ENCODE measurements around the gene ACLY. TPM values are rescaled to one million over a fixed set of nuclear protein-coding genes. Genes with fewer than 3 reads are reported as not detected.

The ACLY gene
- total and polyA plus RNA-seq, 2 of the 13 experiments (the other 11 are each of a cell fraction or from before 2014, with no cell fraction given) = 111 to 218 TPM

DNA sequence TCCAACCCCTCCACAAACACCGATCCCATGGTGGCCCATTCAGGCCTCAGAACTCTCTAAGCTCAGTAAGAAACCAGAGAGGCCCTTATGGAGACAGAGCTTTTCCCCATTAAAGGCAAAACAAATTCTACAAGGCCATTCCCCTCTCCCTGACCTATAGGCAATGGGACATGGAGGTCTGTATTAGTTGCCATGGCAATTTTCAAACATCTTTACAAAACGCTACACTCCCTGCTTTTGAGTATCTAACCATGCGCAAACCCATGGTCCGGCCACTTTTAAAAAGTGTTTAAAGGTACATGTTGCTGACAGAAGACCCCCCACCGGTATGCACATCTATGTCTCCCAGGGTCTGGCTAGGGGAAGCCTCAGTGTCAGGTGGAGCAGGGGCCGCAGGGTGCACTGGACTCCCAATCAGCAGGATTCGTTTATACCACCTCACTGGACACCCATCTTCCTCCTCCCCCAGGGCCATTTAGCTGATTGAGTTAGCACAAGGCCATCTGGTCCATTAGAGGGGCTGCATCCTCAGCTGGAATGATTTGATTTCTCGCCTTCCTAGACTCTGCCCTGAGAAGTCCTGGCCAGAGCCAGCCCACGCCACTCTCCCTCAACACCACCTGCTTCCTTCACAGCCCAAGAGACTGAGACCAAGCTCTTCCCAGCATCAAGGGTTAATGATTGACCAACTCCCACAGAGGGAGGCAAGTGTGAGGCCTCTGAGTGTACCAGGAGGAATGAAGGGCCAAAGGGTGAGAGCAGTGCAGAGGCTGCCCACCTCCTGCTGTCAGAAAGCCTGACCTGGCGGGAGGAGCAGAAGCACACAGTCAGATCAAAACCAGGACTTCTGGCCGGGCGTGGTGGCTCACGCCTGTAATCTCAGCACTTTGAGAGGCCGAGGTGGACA, 10.9 kb downstream of the ACLY start (continued):
- TF ChIP-seq, protein P1, sequence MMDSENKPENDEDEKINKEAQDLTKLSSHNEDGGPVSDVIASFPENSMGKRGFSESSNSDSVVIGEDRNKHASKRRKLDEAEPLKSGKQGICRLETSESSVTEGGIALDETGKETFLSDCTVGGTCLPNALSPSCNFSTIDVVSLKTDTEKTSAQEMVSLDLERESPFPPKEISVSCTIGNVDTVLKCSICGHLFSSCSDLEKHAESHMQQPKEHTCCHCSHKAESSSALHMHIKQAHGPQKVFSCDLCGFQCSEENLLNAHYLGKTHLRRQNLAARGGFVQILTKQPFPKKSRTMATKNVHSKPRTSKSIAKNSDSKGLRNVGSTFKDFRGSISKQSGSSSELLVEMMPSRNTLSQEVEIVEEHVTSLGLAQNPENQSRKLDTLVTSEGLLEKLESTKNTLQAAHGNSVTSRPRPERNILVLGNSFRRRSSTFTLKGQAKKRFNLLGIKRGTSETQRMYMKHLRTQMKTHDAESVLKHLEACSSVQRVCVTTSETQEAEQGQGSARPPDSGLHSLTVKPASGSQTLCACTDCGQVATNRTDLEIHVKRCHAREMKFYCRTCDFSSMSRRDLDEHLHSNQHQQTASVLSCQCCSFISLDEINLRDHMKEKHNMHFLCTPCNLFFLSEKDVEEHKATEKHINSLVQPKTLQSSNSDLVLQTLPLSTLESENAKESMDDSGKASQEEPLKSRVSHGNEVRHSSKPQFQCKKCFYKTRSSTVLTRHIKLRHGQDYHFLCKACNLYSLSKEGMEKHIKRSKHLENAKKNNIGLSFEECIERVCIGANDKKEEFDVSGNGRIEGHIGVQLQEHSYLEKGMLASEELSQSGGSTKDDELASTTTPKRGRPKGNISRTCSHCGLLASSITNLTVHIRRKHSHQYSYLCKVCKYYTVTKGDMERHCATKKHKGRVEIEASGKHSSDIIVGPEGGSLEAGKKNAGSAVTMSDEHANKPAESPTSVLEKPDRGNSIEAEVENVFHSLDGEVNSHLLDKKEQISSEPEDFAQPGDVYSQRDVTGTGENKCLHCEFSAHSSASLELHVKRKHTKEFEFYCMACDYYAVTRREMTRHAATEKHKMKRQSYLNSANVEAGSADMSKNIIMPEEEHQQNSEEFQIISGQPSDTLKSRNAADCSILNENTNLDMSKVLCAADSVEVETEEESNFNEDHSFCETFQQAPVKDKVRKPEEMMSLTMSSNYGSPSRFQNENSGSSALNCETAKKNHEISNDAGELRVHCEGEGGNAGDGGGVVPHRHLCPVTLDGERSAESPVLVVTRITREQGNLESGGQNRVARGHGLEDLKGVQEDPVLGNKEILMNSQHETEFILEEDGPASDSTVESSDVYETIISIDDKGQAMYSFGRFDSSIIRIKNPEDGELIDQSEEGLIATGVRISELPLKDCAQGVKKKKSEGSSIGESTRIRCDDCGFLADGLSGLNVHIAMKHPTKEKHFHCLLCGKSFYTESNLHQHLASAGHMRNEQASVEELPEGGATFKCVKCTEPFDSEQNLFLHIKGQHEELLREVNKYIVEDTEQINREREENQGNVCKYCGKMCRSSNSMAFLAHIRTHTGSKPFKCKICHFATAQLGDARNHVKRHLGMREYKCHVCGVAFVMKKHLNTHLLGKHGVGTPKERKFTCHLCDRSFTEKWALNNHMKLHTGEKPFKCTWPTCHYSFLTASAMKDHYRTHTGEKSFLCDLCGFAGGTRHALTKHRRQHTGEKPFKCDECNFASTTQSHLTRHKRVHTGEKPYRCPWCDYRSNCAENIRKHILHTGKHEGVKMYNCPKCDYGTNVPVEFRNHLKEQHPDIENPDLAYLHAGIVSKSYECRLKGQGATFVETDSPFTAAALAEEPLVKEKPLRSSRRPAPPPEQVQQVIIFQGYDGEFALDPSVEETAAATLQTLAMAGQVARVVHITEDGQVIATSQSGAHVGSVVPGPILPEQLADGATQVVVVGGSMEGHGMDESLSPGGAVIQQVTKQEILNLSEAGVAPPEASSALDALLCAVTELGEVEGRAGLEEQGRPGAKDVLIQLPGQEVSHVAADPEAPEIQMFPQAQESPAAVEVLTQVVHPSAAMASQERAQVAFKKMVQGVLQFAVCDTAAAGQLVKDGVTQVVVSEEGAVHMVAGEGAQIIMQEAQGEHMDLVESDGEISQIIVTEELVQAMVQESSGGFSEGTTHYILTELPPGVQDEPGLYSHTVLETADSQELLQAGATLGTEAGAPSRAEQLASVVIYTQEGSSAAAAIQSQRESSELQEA (CRISPR knock-in tag; IDR thresholded peaks at IDR 0.05; ENCODE audit: not compliant biosample characterization) = peak; percentile 44
- TF ChIP-seq ZNF510 (CRISPR knock-in tag; IDR thresholded peaks at IDR 0.05; ENCODE audit: low read depth) (no peak), MXI1 (IDR thresholded peaks at IDR 0.05; ENCODE audit: borderline replicate concordance, low read depth, low read length) (peak; percentile 60; the same call in 1 of the 3 replicates), MTF2 (CRISPR knock-in tag; IDR thresholded peaks at IDR 0.05; ENCODE audit: borderline replicate concordance) (no peak), ARNT (IDR thresholded peaks at IDR 0.05) (no peak), ERF (CRISPR knock-in tag; IDR thresholded peaks at IDR 0.05) (peak; percentile 74), ZNF710 (CRISPR knock-in tag; IDR thresholded peaks at IDR 0.05; ENCODE audit: borderline replicate concordance) (peak; percentile 85; the same call in 1 of the 2 replicates), ETV5 (CRISPR knock-in tag; IDR thresholded peaks at IDR 0.05; ENCODE audit: borderline replicate concordance) (peak; percentile 34; the same call in 1 of the 2 replicates), MYNN (CRISPR knock-in tag; IDR thresholded peaks at IDR 0.05; ENCODE audit: low read depth) (no peak), KLF11 (CRISPR knock-in tag; IDR thresholded peaks at IDR 0.05) (peak; percentile 57; the same call in 1 of the 2 replicates), HMGXB3 (CRISPR knock-in tag; IDR thresholded peaks at IDR 0.05; ENCODE audit: borderline replicate concordance) (peak; percentile 88; the same call in 1 of the 2 replicates)
- TF ChIP-seq, protein P2, sequence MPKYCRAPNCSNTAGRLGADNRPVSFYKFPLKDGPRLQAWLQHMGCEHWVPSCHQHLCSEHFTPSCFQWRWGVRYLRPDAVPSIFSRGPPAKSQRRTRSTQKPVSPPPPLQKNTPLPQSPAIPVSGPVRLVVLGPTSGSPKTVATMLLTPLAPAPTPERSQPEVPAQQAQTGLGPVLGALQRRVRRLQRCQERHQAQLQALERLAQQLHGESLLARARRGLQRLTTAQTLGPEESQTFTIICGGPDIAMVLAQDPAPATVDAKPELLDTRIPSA (CRISPR knock-in tag; IDR thresholded peaks at IDR 0.05; ENCODE audit: borderline replicate concordance) = no peak

Data from HepG2 (cell line).